ENCODE results near the gene EHD4.

The EHD4 gene

GRCh38 chr15:41901431-41901830 lies 70.9 kb downstream of the EHD4 start:
- in situ Hi-C loops (cut with HindIII; ENCODE audit: low sequenced_read_pairs), result no loop called here
- DNase-seq (ENCODE audit: low read depth, low spot score), result no peak
- TF ChIP-seq, protein P1, sequence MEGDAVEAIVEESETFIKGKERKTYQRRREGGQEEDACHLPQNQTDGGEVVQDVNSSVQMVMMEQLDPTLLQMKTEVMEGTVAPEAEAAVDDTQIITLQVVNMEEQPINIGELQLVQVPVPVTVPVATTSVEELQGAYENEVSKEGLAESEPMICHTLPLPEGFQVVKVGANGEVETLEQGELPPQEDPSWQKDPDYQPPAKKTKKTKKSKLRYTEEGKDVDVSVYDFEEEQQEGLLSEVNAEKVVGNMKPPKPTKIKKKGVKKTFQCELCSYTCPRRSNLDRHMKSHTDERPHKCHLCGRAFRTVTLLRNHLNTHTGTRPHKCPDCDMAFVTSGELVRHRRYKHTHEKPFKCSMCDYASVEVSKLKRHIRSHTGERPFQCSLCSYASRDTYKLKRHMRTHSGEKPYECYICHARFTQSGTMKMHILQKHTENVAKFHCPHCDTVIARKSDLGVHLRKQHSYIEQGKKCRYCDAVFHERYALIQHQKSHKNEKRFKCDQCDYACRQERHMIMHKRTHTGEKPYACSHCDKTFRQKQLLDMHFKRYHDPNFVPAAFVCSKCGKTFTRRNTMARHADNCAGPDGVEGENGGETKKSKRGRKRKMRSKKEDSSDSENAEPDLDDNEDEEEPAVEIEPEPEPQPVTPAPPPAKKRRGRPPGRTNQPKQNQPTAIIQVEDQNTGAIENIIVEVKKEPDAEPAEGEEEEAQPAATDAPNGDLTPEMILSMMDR (IDR thresholded peaks at IDR 0.05; ENCODE audit: low read depth, low read length), result no peak
- no peak overlapping the region for H3K4me3 ChIP-seq (ENCODE audit: low read depth, low read length)

DNA sequence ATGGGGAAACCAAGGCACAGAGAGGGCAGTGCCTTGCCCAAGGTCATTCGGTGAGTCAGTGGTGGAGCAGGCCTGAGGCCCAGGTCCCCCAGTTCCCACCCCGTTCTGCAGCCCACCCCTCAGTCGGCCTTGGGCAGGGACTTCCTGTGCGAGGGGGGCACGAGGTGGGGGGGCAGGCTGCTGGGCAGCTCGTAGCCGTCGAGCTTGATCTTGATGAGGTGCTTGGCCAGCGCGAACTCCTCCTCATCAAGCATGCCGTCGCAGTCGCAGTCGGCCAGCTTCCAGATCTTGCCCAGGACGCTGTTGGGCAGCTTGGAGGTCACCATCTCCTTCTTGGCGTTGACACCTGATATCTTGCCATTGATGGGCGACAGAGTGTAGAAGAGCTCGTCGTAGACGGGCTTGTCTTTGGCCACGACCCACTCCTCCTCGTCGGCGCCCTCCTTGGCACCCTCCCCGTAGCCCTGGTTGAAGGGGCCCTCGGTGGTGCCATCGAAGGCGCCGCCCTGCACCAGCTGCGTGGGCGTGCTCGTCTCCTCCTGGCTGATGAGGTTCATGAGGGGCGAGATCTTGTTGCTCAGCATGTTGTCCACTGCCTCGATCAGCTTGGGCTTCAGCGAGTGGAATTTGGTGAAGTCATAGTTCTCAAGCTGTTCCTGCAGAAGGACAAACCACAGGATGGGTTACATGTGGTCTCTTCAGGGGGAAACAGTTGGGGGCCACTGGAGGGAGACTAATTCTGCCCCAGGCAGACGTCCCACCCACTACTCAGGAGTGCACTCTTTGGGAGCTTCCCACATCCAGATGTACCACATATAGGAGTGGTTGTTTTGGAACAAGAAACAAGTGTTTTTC lies 71.6 kb downstream of the EHD4 start:
- in situ Hi-C loops (cut with HindIII; ENCODE audit: low sequenced_read_pairs), result no loop called here
- TF ChIP-seq, protein P1 (IDR thresholded peaks at IDR 0.05; ENCODE audit: low read depth, low read length), result no peak
- DNase-seq (ENCODE audit: low read depth, low spot score), result peak; percentile 29
- H3K4me3 ChIP-seq (ENCODE audit: low read depth, low read length), result no peak overlapping the region

DNA sequence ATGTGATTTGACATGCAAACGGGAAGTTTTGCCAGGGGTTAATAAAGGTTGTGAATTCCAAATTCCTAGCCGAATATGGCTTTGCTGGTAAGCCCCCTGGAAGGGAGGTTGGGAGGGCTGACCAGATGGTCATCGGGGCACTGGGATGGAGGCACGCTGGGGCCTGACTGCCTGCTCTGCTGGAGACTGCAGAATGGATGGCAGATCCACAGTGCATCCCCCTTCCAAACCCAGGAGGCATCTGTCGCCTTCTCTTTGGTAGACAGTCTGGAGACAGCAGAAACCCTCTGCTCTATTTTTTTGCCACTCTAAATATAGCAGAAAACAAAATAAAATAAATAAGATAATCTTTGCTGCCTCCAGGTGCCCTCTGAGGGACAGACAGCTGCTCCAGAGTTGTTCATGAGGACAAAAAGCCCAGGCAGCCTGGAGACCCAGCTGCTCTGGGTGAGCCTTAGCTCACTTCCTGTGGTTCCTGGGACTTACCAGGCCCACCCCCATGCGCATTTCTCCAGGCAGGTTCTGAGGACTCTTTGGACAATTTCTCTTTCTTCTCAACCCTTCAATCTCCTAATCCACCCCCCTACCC lies 72.4 kb downstream of the EHD4 start:
- no peak overlapping the region for H3K4me3 ChIP-seq (ENCODE audit: low read depth, low read length)
- DNase-seq (ENCODE audit: low read depth, low spot score), result no peak
- TF ChIP-seq, protein P1 (IDR thresholded peaks at IDR 0.05; ENCODE audit: low read depth, low read length), result no peak
- in situ Hi-C loops (cut with HindIII; ENCODE audit: low sequenced_read_pairs), result no loop called here

DNA sequence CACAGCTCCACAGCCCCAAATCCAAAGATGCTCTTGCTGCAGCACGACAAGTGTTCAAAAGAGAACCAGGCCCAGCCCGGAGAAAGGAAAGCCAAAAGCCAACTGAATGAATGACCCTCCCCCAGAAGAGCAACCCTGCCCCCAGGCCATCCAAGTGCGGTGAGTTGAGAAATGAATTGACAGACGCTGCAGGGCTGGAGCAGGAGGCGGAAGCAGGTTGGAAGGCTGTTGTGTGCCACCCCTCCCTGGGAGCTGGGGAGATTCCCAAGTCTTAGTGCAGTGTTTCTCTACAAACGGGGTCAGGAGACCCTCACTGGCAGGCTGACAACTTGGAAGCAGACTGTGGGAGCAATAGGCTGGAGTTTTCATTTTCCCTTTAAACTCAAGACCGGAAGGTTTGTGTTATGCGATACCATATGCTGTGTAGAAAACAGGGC lies 75.0 kb downstream of the EHD4 start:
- DNase-seq (ENCODE audit: low read depth, low spot score), result no peak
- H3K4me3 ChIP-seq (ENCODE audit: low read depth, low read length), result no peak overlapping the region
- TF ChIP-seq, protein P1 (IDR thresholded peaks at IDR 0.05; ENCODE audit: low read depth, low read length), result no peak
- in situ Hi-C loops (cut with HindIII; ENCODE audit: low sequenced_read_pairs), result no loop called here

DNA sequence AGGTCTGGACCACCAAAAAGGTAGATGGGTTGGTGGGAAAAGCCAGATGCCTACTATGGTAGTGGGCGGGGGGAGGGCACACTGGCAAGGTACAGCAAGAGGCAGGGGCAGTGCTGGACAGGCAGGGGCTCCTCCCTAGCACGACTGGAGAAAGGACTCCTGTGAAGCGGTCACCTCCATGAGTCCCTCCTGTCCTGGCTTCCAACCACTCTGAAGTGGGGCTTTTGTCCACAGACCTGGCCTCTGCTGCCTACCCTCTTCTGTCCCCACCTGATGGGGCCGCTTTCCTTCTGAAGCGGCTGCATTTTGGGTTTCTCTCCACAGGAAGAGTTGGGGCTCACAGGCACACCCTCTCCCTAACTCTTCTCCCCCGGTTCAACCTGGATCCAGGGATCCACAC lies 75.8 kb downstream of the EHD4 start:
- no peak overlapping the region for H3K4me3 ChIP-seq (ENCODE audit: low read depth, low read length)
- in situ Hi-C loops (cut with HindIII; ENCODE audit: low sequenced_read_pairs), result no loop called here
- DNase-seq (ENCODE audit: low read depth, low spot score), result no peak
- TF ChIP-seq, protein P1 (IDR thresholded peaks at IDR 0.05; ENCODE audit: low read depth, low read length), result no peak

DNA sequence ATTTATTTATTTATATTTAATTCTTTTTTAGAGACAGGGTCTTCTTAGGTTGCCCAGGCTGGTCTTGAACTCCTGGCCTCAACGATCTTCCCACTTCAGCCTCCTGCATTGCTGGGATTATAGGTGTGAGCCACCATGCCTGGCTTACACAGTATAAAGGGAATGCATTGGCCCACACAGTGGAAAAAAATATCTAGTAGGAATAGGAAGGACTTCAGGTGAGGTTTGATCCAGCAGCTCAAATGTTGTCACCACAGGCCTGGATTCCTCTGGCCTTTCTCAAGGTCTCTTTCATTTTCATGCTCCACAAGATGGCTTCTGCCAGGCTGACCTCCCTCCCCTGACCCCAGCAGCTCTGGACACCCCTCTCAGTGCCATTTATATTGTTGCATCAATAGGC lies 76.4 kb downstream of the EHD4 start:
- no peak overlapping the region for H3K4me3 ChIP-seq (ENCODE audit: low read depth, low read length)
- no peak for DNase-seq (ENCODE audit: low read depth, low spot score)
- TF ChIP-seq, protein P1 (IDR thresholded peaks at IDR 0.05; ENCODE audit: low read depth, low read length), result no peak
- in situ Hi-C loops (cut with HindIII; ENCODE audit: low sequenced_read_pairs), result no loop called here
